HEK293 (cell line): Measurements from ENCODE around the gene ASRGL1.

Source experiments
- CTCF ChIP-seq: fragments of 450-650 bp; formaldehyde crosslinking; IDR thresholded peaks from 2 replicates; pipeline ENCODE4 v1.5.1; 2016; ENCODE audit warnings: missing biosample characterization, missing genetic modification characterization
- HOXA7 ChIP-seq: sonication (generic); formaldehyde crosslinking; IDR thresholded peaks from 2 replicates; pipeline ENCODE4 v1.8.1; 2022; ENCODE audit warnings: missing genetic modification reagents, borderline replicate concordance
- TCF7L2 ChIP-seq: IDR thresholded peaks from 2 replicates; pipeline ENCODE4 v1.6.1; 2011; ENCODE audit warnings: low read depth, mild to moderate bottlenecking, inconsistent platforms, low read length, moderate library complexity, borderline replicate concordance
- ZNF202 ChIP-seq: fragments of 450-650 bp; formaldehyde crosslinking; IDR thresholded peaks from 2 replicates; pipeline ENCODE4 v1.5.1; 2016; ENCODE audit warnings: missing biosample characterization, missing genetic modification characterization, borderline replicate concordance
- ZNF302 ChIP-seq: fragments of 450-650 bp; formaldehyde crosslinking; IDR thresholded peaks from 2 replicates; pipeline ENCODE4 v1.5.1; 2016; ENCODE audit warnings: missing biosample characterization, missing genetic modification characterization, low read depth
- ZNF416 ChIP-seq: fragments of 450-650 bp; formaldehyde crosslinking; IDR thresholded peaks from 2 replicates; pipeline ENCODE4 v1.5.1; 2016; ENCODE audit warnings: missing biosample characterization, missing genetic modification characterization
- ZNF449 ChIP-seq: fragments of 450-650 bp; formaldehyde crosslinking; IDR thresholded peaks from 2 replicates; pipeline ENCODE4 v1.5.1; 2017; ENCODE audit warnings: missing biosample characterization, mild to moderate bottlenecking, missing genetic modification characterization, moderate library complexity
- ZNF518A ChIP-seq: fragments of 450-650 bp; formaldehyde crosslinking; conservative IDR thresholded peaks from 2 replicates; pipeline ENCODE4 v1.5.1; 2016; ENCODE audit warnings: low read depth, missing biosample characterization, missing genetic modification characterization
- ZNF621 ChIP-seq: fragments of 450-650 bp; formaldehyde crosslinking; IDR thresholded peaks from 2 replicates; pipeline ENCODE4 v1.5.1; 2017; ENCODE audit warnings: missing biosample characterization, missing genetic modification characterization
- ZNF658 ChIP-seq: fragments of 450-650 bp; formaldehyde crosslinking; IDR thresholded peaks from 2 replicates; pipeline ENCODE4; 2016; ENCODE audit warnings: missing biosample characterization, missing genetic modification characterization

- no peak for TF ChIP-seq HOXA7 (CRISPR knock-in tag)
- no peak for TF ChIP-seq CTCF
- TF ChIP-seq ZNF449 = no peak
- no peak for TF ChIP-seq ZNF621 (tag by site-specific recombination)
- no peak for TF ChIP-seq ZNF416
- TF ChIP-seq ZNF202 (tag by site-specific recombination) = no peak
- no peak for TF ChIP-seq ZNF302 (tag by site-specific recombination)
- TF ChIP-seq ZNF518A (tag by site-specific recombination) = no peak
- TF ChIP-seq TCF7L2 = no peak
- TF ChIP-seq ZNF658 (tag by site-specific recombination) = no peak
Measured at GRCh38 chr11:62372871-62373270, 35.6 kb downstream of the ASRGL1 start.
